ENCODE data around the gene CDHR3. TPM values are rescaled to one million over a fixed set of nuclear protein-coding genes. Genes with fewer than 3 reads are reported as not detected.
A peak's percentile ranks its signal among the peaks of the same experiment; 100 is the strongest.

CDHR3 gene
- total RNA-seq, 1 experiment from 2014 or later, result 19.1 TPM

GRCh38 chr7:105990141-105990540 is 27.1 kb downstream of the CDHR3 start (continued):
- no peak for TF ChIP-seq MXD4 (CRISPR knock-in tag; IDR thresholded peaks at IDR 0.05; ENCODE audit: borderline replicate concordance)

- Mint-ChIP-seq H3K27me3 (ENCODE audit: low read depth) (peaks cover 5% of the 10 kb centered on the region; the same call in 1 of the 2 replicates), H3K4me3 (peak overlapping the region; percentile 14; the same call in 1 of the 2 replicates), H3K27ac (peak overlapping the region; percentile 90), H3K36me3 (no peaks in the 10 kb centered on the region), H3K9me3 (peaks cover 7% of the 10 kb centered on the region; the same call in 1 of the 2 replicates), H3K4me1 (peaks cover 68% of the 10 kb centered on the region)
- ATAC-seq (peak; percentile 96), DNase-seq (ENCODE audit: low spot score) (peak; percentile 68)
- TF ChIP-seq ZNF423 (CRISPR knock-in tag; IDR thresholded peaks at IDR 0.05) (peak; percentile 61), PRDM15 (CRISPR knock-in tag; IDR thresholded peaks at IDR 0.05) (peak; percentile 86), JAZF1 (CRISPR knock-in tag; IDR thresholded peaks at IDR 0.05) (no peak), FOXK1 (CRISPR knock-in tag; IDR thresholded peaks at IDR 0.05) (0 out of 2 replicates have a peak, but pooled peaks have one; percentile 27), TEAD1 (CRISPR knock-in tag; IDR thresholded peaks at IDR 0.05) (peak; percentile 68; the same call in 1 of the 2 replicates), SP1 (CRISPR knock-in tag; conservative IDR thresholded peaks at IDR 0.05) (peak; percentile 48; the same call in 1 of the 2 replicates), ZNF121 (CRISPR knock-in tag; IDR thresholded peaks at IDR 0.05) (peak; percentile 98), ZNF232 (CRISPR knock-in tag; IDR thresholded peaks at IDR 0.05) (peak; percentile 25; the same call in 1 of the 2 replicates), ZNF317 (CRISPR knock-in tag; IDR thresholded peaks at IDR 0.05; ENCODE audit: borderline replicate concordance, low read depth) (no peak), ETV6 (CRISPR knock-in tag; IDR thresholded peaks at IDR 0.05) (no peak), ZNF219 (CRISPR knock-in tag; IDR thresholded peaks at IDR 0.05; ENCODE audit: borderline replicate concordance) (0 out of 2 replicates have a peak, but pooled peaks have one; percentile 36), MAX (CRISPR knock-in tag; IDR thresholded peaks at IDR 0.05) (peak; percentile 38; the same call in 1 of the 2 replicates)
- ChIA-PET CTCF (interaction anchor here (0.5 to 2.9 kb wide), 27 partner anchors 8 to 409 kb away, joined by 3 to 24 read pairs (median 4); partner anchors contain the start of genes EFCAB10 and SYPL1), POLR2A (interaction anchor here (0.6 to 1.2 kb wide), 5 partner anchors 10 to 920 kb away, joined by 3 to 4 read pairs (median 3); no protein-coding TSS in a partner anchor)
Observed at GRCh38 chr7:105990727-105991453, 27.8 kb downstream of the CDHR3 start.

GRCh38 chr7:105992905-105993304 is 29.8 kb downstream of the CDHR3 start:
- Mint-ChIP-seq H3K27me3 (ENCODE audit: low read depth) (peaks cover 5% of the 10 kb centered on the region; the same call in 1 of the 2 replicates), H3K4me1 (peaks cover 60% of the 10 kb centered on the region), H3K9me3 (peaks cover 7% of the 10 kb centered on the region; the same call in 1 of the 2 replicates), H3K36me3 (no peaks in the 10 kb centered on the region), H3K4me3 (no peak overlapping the region), H3K27ac (no peak overlapping the region)
- ChIA-PET POLR2A (no interaction called here), CTCF (no interaction called here)
- ATAC-seq (no peak), DNase-seq (ENCODE audit: low spot score) (no peak)
- TF ChIP-seq ELF4 (CRISPR knock-in tag; IDR thresholded peaks at IDR 0.05; ENCODE audit: low read depth) (no peak), AR (CRISPR knock-in tag; IDR thresholded peaks at IDR 0.05) (no peak), MXD4 (CRISPR knock-in tag; IDR thresholded peaks at IDR 0.05; ENCODE audit: borderline replicate concordance) (no peak), ATF2 (CRISPR knock-in tag; IDR thresholded peaks at IDR 0.05; ENCODE audit: borderline replicate concordance, low read depth) (no peak), RELA (CRISPR knock-in tag; IDR thresholded peaks at IDR 0.05; ENCODE audit: borderline replicate concordance) (no peak), ARID4B (CRISPR knock-in tag; IDR thresholded peaks at IDR 0.05; ENCODE audit: borderline replicate concordance) (no peak), FOXJ3 (CRISPR knock-in tag; IDR thresholded peaks at IDR 0.05; ENCODE audit: borderline replicate concordance) (no peak)
